ENCODE data around the gene KLB.

GRCh38 chr4:39362827-39363226 lies 43.9 kb upstream of the KLB start:
- TF ChIP-seq CTCF (IDR thresholded peaks at IDR 0.05; ENCODE audit: borderline replicate concordance, extremely low read depth, low read length, poor library complexity, severe bottlenecking) (no peak), EZH2 (IDR thresholded peaks at IDR 0.05; ENCODE audit: borderline replicate concordance, low read depth, low read length, severe bottlenecking) (no peak)

All from DND-41 (cell line).